T-helper 1 cell treated with Interleukin-12 subunit alpha and Interleukin-12 subunit beta and Interleukin-4 antibody, amounts not matched to agents 30 μg/mL and 1 μg/mL, for 36 hours (primary cell): ENCODE measurements around the gene PLEKHB2.
"Not testable (repeated sequence)": the region's sequence is repeated elsewhere in the genome, so short reads cannot be mapped to it uniquely, and the experiment has no call there.

Experiments used
- H3K27ac Mint-ChIP-seq: one replicate; pipeline ENCODE4 v1.8.0; 2021; ENCODE audit warnings: mild to moderate bottlenecking, mixed read lengths
- H3K27me3 Mint-ChIP-seq: one replicate; pipeline ENCODE4 v1.8.0; 2021; ENCODE audit warnings: low read depth, mixed read lengths
- H3K36me3 Mint-ChIP-seq: one replicate; pipeline ENCODE4 v1.8.0; 2021; ENCODE audit warnings: low read depth, mixed read lengths
- H3K4me1 Mint-ChIP-seq: one replicate; pipeline ENCODE4 v1.8.0; 2021; ENCODE audit warnings: low read depth, mixed read lengths
- H3K4me3 Mint-ChIP-seq: one replicate; pipeline ENCODE4 v1.8.0; 2021; ENCODE audit warnings: mild to moderate bottlenecking, moderate library complexity, mixed read lengths
- H3K9me3 Mint-ChIP-seq: one replicate; pipeline ENCODE4 v1.8.0; 2021; ENCODE audit warnings: mixed read lengths

PLEKHB2 gene

GRCh38 chr2:131146231-131146630 lies 41.1 kb downstream of the PLEKHB2 start:
- Mint-ChIP-seq H3K27me3 (no peaks in the 10 kb centered on the region), H3K9me3 (no peaks in the 10 kb centered on the region), H3K4me3 (no peak overlapping the region), H3K27ac (no peak overlapping the region), H3K36me3 (peaks cover 20% of the 10 kb centered on the region), H3K4me1 (peaks cover 4% of the 10 kb centered on the region)

GRCh38 chr2:131146749-131147148 lies 41.6 kb downstream of the PLEKHB2 start:
- H3K4me1 Mint-ChIP-seq = peaks cover 4% of the 10 kb centered on the region
- no peak overlapping the region for H3K27ac Mint-ChIP-seq
- peaks cover 19% of the 10 kb centered on the region for H3K36me3 Mint-ChIP-seq
- no peak overlapping the region for H3K4me3 Mint-ChIP-seq
- no peaks in the 10 kb centered on the region for H3K9me3 Mint-ChIP-seq
- no peaks in the 10 kb centered on the region for H3K27me3 Mint-ChIP-seq

- H3K36me3 Mint-ChIP-seq = peaks cover 8% of the 10 kb centered on the region
- no peaks in the 10 kb centered on the region for H3K27me3 Mint-ChIP-seq
Observed at GRCh38 chr2:131148426-131148825, 43.3 kb downstream of the PLEKHB2 start.

GRCh38 chr2:131150109-131150508 lies 45.0 kb downstream of the PLEKHB2 start:
- H3K4me3 Mint-ChIP-seq, H3K27me3 Mint-ChIP-seq, H3K4me1 Mint-ChIP-seq, H3K9me3 Mint-ChIP-seq, H3K27ac Mint-ChIP-seq, H3K36me3 Mint-ChIP-seq: not testable (repeated sequence)

More at GRCh38 chr2:131148426-131148825, 43.3 kb downstream of the PLEKHB2 start:
- no peak overlapping the region for H3K27ac Mint-ChIP-seq
- no peaks in the 10 kb centered on the region for H3K4me1 Mint-ChIP-seq
- no peak overlapping the region for H3K4me3 Mint-ChIP-seq
- no peaks in the 10 kb centered on the region for H3K9me3 Mint-ChIP-seq

GRCh38 chr2:131151398-131151797 lies 46.3 kb downstream of the PLEKHB2 start:
- Mint-ChIP-seq H3K4me1 (peaks cover 14% of the 10 kb centered on the region), H3K4me3 (no peak overlapping the region), H3K27ac (no peak overlapping the region), H3K9me3 (no peaks in the 10 kb centered on the region), H3K27me3 (no peaks in the 10 kb centered on the region), H3K36me3 (peaks cover 5% of the 10 kb centered on the region)

- Mint-ChIP-seq H3K36me3 (peaks cover 5% of the 10 kb centered on the region), H3K4me3 (no peak overlapping the region), H3K9me3 (no peaks in the 10 kb centered on the region), H3K27me3 (no peaks in the 10 kb centered on the region), H3K27ac (peak overlapping the region; percentile 43), H3K4me1 (peaks cover 16% of the 10 kb centered on the region)
Observed at GRCh38 chr2:131152074-131152473, 46.9 kb downstream of the PLEKHB2 start.

GRCh38 chr2:131153529-131153928 lies 48.4 kb downstream of the PLEKHB2 start:
- Mint-ChIP-seq H3K4me3 (no peak overlapping the region), H3K36me3 (peaks cover 5% of the 10 kb centered on the region), H3K4me1 (peaks cover 16% of the 10 kb centered on the region), H3K27me3 (no peaks in the 10 kb centered on the region), H3K27ac (no peak overlapping the region), H3K9me3 (no peaks in the 10 kb centered on the region)

GRCh38 chr2:131154071-131154531 lies 49.0 kb downstream of the PLEKHB2 start:
- Mint-ChIP-seq H3K9me3 (no peaks in the 10 kb centered on the region), H3K27ac (peak overlapping the region; percentile 79), H3K4me3 (peak overlapping the region; percentile 56), H3K36me3 (peaks cover 5% of the 10 kb centered on the region), H3K4me1 (peaks cover 16% of the 10 kb centered on the region), H3K27me3 (no peaks in the 10 kb centered on the region)

GRCh38 chr2:131154647-131155046 lies 49.5 kb downstream of the PLEKHB2 start:
- H3K4me1 Mint-ChIP-seq = peaks cover 16% of the 10 kb centered on the region

GRCh38 chr2:131155208-131155855 lies 50.2 kb downstream of the PLEKHB2 start:
- Mint-ChIP-seq H3K9me3 (no peaks in the 10 kb centered on the region), H3K4me1 (peaks cover 16% of the 10 kb centered on the region), H3K27me3 (no peaks in the 10 kb centered on the region), H3K4me3 (no peak overlapping the region), H3K27ac (no peak overlapping the region), H3K36me3 (peaks cover 4% of the 10 kb centered on the region)

More at GRCh38 chr2:131154647-131155046, 49.5 kb downstream of the PLEKHB2 start:
- Mint-ChIP-seq H3K27me3 (no peaks in the 10 kb centered on the region), H3K27ac (peak overlapping the region; percentile 79), H3K4me3 (no peak overlapping the region), H3K9me3 (no peaks in the 10 kb centered on the region), H3K36me3 (peaks cover 5% of the 10 kb centered on the region)

GRCh38 chr2:131156452-131157149 lies 51.5 kb downstream of the PLEKHB2 start:
- Mint-ChIP-seq H3K9me3 (no peaks in the 10 kb centered on the region), H3K4me1 (peaks cover 16% of the 10 kb centered on the region), H3K27me3 (no peaks in the 10 kb centered on the region), H3K4me3 (no peak overlapping the region), H3K27ac (peak overlapping the region; percentile 26), H3K36me3 (no peaks in the 10 kb centered on the region)

GRCh38 chr2:131165562-131165961 lies 60.4 kb downstream of the PLEKHB2 start:
- H3K27me3 Mint-ChIP-seq, H3K27ac Mint-ChIP-seq, H3K36me3 Mint-ChIP-seq, H3K4me3 Mint-ChIP-seq, H3K9me3 Mint-ChIP-seq, H3K4me1 Mint-ChIP-seq: not testable (repeated sequence)

GRCh38 chr2:131168538-131168937 lies 63.4 kb downstream of the PLEKHB2 start:
- H3K4me1 Mint-ChIP-seq = no peaks in the 10 kb centered on the region
- peaks cover 5% of the 10 kb centered on the region for H3K27me3 Mint-ChIP-seq
- no peaks in the 10 kb centered on the region for H3K36me3 Mint-ChIP-seq
- H3K9me3 Mint-ChIP-seq = no peaks in the 10 kb centered on the region
- no peak overlapping the region for H3K4me3 Mint-ChIP-seq
- H3K27ac Mint-ChIP-seq = no peak overlapping the region

- H3K4me3 Mint-ChIP-seq, H3K36me3 Mint-ChIP-seq, H3K27ac Mint-ChIP-seq, H3K9me3 Mint-ChIP-seq, H3K4me1 Mint-ChIP-seq: not testable (repeated sequence)
- H3K27me3 Mint-ChIP-seq = peaks cover 12% of the 10 kb centered on the region
Observed at GRCh38 chr2:131178050-131178449, 72.9 kb downstream of the PLEKHB2 start.

GRCh38 chr2:131178721-131179418 lies 73.7 kb downstream of the PLEKHB2 start:
- not testable (repeated sequence) for H3K27ac Mint-ChIP-seq, H3K4me3 Mint-ChIP-seq, H3K4me1 Mint-ChIP-seq, H3K9me3 Mint-ChIP-seq, H3K36me3 Mint-ChIP-seq
- peaks cover 12% of the 10 kb centered on the region for H3K27me3 Mint-ChIP-seq
